Effector CD8-positive, alpha-beta T cell (primary cell): Measurements from ENCODE around the gene FGD3.
A peak's percentile ranks its signal among the peaks of the same experiment; 100 is the strongest.
"Not testable (repeated sequence)": the region's sequence is repeated elsewhere in the genome, so short reads cannot be mapped to it uniquely, and the experiment has no call there.

Experiments used
- DNase-seq: peaks from one replicate; lab custom pipeline; 2025; lab: John Stamatoyannopoulos, UW

Gene FGD3

DNA sequence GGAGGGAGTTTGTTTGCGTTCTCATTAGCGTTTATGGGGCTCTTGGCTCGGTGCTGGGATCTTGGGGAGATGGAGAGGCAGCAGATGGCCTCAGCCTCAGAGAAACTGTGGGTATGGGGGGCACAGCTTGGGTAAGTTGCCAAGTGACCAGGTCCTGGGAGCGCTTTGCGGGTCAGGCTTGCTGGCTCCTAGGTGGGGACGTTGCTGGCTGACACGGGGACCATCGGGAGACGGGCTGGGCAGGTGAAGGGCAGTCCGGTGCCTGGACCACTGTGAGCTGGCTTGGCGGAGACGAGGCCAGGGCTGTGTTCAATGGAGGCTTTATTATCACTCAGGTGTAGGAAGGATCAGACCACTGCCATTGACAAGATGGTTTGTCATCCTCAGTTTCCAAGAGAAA lies 30.0 kb downstream of the FGD3 start:
- no peak for DNase-seq

DNA sequence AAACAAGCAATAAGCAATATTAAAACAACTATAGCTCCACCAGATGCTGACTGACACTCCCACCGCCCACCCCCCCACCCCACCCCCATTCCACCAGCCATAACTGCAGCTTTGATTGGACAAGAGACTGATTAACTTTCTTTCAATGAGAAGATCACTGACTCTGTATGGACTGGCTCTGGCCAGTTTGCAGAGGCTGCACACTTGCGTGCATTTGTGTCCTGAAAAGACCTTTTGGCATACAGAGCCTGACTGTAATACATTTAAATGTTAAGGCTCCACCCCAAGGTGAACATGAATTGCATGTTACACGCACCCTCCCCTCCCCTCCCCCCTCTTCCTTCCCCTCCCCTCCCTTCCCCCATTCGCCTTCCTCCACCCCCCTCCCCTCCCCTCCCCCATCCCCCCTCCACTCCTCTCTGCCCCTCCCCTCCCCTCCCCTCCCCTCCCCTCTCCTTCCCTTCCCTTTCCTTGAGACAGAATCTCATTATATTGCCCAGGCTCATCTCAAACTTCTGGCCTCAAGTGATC lies 31.1 kb downstream of the FGD3 start:
- DNase-seq = no peak

DNA sequence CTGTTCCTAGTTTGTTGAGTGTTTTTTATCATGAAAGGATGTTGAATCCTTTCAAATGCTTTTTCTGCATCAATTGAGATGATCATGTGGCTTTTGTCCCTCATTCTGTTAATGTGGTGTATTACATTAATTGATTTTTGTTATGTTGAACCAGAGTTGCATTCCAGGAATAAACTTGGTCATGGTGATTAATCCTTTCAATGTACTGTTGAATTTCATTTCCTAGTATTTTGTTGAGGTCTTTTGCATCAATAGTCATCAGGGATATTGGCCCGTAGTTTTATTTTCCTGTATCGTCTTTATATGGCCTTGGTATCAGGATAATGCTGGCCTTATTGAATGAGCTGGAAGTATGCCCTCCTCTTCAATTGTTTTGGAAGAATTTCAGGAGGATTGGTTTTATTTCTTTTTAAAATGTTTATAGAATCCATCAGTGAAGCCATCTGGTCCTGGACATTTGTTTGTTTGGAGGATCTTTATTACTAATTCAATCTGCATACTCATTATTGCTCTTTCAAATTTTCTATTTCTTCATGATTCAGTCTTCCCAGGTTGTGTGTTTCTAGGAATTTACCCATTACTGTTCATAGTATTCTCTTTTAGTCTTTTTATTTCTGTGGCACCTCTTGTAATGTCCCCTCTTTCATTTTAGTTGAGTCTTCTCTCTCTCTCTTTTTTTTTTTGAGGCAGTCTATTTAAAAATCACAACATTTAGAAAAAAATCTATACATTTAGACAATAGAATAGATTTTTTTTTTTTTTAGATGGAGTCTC lies 32.1 kb downstream of the FGD3 start:
- no peak for DNase-seq

DNA sequence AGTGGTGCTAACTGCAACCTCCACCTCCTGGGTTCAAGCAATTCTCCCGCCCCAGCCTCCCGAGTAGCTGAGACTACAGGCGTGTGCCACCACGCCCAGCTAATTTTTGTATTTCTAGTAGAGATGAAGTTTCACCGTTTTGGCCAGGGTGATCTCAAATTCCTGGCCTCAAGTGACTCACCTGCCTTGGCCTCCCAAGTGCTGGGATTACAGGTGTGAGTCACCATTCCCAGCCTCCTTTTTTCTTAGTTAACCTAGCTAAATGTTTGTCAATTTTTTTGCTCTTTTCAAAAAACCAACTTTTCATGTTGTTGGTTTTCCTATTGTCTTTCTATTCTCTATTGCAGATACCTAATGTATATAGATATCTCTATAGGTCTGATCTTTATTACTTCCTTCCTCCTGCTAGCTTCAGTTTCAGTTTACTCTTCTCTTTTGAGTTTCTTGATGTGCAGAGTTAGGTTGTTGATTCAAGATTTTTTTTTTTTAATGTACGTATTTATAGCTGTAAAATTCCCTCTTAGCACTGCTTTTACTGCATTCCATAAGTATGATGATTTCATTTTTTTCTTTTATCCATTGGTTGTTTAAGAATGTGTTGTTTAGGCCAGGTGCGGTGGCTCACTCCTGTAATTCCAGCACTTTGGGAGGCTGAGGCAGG lies 32.9 kb downstream of the FGD3 start:
- DNase-seq = no peak

DNA sequence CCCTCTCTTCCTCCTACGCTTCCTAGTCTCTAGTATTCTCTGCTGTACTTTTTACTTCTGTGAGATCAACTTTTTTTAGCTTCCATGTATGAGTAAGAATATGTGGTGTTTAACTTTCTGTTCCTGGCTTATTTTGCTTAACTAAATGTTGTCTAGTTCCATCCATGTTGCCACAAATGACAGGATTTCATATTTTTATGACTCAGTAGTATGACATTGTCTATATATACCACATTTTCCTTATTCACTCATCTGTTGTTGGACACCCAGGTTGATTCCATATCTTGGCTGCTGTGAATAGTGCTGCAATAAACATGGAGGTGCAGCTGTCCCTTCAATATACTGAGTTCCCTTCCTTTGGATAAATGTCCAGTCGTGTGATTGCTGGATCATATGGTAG lies 34.8 kb downstream of the FGD3 start:
- DNase-seq = no peak

DNA sequence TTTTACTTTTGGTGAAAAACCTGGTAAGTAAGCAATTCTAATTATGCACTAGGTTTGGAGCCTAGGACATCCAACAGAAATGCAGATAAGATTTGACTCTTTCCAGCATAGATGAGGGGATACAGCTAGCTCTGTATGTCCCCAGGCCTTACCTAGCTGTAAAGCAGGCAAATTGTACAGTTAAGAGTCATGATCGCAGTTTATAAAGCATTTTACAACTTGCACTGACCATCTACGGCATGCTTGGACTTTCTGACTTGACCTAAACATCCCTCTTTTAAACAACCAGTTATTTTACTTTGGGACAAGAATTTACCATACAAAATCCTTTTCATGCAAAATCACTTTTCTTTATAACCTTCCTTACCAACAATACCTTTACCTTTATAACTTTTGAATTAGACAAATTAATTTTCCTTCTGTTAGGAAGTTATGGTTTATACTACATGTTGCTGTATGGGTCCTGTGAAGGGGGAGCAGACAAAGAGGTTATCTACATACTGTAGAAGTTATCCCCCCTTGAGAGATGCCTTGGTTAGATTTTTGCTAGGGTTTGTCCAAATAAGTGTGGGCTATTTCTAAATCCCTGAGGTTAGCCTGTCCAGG lies 36.8 kb downstream of the FGD3 start:
- no peak for DNase-seq

DNA sequence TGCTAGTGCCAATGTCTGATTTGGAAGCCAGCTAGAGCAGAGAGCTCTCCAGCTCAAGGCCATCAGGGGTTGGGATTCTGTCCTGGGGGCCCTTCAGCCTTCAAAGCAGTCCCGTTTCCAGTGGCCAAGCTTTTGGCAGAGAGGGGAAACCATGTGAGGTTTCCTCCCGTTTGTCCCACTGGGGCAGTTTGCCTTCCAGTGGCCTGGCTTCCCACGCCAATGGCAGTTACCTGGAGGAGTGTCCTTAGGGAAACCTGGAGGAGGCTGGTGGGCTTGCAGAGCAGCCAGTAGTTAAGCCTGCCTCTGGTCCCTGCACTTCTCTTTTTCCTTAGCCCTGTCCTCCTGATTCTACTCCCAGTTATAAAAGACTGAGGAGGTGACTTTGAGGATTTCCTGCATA lies 37.7 kb downstream of the FGD3 start:
- DNase-seq = no peak

DNA sequence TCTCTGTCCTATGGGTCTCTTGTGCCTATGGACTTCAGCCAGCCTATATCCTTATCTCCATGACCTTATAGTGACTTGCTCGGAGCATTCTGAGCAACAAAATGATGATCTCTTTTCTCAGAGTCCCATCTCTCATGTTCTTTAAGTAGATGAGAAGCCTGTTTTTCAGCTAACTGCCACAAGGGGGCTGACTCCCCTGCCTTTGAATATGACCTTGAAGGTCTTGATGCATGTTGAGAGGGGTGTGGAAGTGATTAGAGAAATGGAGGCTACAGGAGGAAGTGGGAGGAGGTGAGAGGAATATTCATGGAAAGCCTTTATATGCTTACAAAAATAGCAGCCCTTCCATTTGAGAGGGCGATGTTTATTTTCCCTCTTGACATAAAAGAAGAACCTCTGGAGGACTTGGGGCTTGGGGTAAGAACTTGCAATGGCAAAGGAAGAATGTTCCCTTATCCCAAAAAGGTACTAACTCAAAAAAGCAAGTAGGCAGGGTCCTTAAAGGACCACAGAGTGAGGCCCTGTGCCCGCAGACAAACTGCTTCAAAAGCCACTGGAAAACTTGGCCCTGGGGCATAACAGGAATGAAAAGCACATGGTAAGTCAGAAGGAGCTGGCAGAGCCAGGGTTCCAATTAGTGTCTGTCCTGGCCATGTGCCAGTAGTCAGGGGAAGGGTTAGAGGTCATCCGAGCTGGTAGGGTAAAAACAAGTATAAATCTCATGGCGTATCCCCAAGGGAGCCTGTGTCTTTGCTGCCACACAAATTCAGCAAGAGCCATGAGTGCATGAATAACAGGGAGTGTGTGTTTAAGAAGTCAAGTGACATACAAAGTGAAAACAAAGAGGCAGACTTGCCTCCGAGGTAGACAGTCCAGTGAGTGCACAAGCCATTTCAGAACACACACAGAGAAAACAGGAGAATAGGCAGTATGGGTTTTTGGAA lies 39.1 kb downstream of the FGD3 start:
- DNase-seq = peak; percentile 25

DNA sequence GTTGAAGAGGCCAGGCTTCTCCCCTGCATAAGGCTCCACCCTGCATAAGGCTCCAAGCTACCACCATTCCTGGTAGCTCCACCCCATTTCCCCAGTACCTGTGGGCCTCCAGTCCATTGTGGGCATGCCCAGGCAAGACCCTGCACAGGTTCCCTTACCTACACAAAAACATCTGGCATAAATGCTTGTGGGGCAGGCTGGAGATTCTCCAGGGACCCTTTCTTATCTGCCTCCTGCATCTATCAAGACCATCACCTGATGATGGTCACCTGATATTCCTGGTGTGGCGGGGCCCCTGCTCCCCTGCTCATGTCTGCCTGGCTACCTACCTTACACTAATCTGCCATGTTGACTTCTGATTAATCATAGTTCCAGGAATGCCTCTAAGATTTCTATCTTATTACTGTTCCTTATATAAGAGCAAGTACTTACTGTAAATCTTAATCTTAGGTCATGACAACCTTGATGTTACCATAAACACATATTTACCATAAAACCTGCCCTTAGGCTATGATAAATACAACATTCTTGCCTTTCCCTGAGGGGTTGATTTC lies 41.0 kb downstream of the FGD3 start:
- no peak for DNase-seq

DNA sequence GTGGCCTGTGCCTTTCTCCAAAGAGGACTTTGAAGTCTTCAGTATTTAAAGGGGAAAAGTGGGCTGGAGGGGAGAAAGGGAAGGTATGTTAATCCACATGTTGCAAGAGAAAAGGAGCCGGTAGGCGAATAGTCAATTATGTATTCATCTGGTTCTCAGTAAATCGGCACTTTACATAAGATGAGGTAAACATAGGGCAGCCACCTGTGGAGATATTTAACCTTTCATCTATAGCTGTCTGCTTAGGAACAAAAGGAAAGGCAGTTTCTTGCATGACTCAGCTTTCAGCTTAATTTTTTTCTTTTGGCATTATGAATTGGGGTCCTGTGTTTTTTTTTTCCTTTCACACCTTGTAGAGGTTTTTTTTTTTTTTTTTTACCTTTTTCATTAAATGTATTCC lies 42.2 kb downstream of the FGD3 start:
- no peak for DNase-seq

DNA sequence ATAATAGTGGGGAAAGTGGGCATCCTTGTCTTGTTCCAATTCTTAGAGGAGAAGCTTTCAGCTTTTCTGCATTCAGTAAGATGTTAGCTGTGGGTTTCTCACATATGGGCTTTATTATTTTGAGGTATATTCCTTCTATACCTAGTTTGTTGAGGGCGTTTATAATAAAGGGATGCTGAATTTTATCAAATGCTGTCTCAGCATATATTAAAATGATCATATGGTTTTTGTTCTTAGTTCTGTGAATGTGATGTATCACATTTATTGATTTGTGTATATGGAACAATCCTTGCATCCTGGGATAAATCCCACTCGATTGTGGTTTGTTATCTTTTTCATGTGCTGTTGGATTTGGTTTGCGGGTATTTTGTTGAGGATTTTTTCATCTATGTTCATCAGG lies 43.1 kb downstream of the FGD3 start:
- no peak for DNase-seq

DNA sequence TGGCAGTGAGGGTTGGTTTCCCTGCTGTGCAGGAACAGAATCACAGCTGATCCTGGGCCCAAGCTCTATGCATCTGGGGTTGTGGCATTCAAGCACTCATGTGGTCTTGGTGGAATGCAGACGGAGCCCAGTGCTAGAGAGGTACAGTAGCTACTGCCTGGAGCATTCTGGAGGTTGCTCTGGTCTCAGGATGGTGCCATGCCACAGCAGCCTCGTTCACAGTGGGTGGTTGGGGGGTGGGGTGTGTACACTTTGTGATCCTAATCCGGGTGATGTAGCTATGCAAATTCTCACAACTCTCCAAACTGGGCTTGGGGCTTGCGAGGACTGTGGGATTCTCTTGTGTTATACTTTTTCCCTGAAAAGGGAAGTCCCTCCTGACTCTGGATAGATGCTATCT lies 45.2 kb downstream of the FGD3 start:
- no peak for DNase-seq

DNA sequence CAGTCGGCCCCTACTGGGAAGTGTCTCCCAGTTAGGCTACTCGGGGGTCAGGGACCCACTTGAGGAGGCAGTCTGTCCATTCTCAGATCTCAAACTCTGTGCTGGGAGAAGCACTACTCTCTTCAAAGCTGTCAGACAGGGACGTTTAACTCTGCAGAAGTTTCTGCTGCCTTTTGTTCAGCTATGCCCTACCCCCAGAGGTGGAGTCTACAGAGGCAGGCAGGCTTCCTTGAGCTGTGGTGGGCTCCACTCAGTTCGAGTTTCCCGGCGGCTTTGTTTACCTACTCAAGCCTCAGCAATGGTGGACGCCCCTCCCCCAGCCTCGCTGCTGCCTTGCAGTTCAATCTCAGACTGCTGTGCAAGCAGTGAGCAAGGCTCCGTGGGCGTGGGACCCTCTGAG lies 51.5 kb downstream of the FGD3 start:
- DNase-seq = not testable (repeated sequence)

DNA sequence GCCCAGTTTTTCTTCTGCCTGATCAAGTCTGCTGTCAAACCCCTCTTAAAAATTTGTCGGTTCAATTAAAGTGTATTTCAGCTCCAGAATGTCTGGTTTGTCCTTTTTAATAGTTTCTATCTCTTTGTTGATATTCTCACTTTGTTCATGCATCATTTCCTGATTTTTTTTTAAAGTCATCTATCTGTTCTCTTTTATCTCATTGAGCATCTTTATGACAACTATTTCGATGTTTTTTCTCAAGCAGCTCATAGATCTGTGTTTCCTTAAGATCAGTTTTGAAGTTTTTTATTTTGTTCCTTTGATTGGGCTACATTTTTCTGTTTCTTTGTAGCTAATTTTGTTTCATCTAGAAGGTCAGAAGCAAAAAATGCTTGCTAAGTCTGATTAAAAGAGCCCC lies 53.7 kb downstream of the FGD3 start:
- DNase-seq = no peak

DNA sequence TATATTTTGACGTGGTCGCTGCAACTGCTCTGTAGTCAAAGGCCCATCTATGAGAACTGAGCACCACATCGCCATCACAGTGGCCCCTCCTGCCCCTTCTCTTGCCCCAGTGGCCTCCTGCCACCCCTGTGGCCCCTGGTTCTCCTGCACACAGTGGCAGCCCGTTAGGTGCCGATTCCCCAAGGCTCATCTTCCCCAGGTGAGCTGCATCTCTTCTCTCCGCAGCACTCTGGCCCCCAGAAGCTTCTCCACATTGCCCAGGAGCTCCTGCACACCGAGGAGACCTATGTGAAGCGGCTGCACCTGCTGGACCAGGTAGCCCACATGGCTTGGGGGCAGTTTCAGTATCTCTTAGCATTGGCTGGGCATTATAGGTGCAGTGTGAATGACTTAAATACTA lies 55.4 kb downstream of the FGD3 start:
- no peak for DNase-seq

DNA sequence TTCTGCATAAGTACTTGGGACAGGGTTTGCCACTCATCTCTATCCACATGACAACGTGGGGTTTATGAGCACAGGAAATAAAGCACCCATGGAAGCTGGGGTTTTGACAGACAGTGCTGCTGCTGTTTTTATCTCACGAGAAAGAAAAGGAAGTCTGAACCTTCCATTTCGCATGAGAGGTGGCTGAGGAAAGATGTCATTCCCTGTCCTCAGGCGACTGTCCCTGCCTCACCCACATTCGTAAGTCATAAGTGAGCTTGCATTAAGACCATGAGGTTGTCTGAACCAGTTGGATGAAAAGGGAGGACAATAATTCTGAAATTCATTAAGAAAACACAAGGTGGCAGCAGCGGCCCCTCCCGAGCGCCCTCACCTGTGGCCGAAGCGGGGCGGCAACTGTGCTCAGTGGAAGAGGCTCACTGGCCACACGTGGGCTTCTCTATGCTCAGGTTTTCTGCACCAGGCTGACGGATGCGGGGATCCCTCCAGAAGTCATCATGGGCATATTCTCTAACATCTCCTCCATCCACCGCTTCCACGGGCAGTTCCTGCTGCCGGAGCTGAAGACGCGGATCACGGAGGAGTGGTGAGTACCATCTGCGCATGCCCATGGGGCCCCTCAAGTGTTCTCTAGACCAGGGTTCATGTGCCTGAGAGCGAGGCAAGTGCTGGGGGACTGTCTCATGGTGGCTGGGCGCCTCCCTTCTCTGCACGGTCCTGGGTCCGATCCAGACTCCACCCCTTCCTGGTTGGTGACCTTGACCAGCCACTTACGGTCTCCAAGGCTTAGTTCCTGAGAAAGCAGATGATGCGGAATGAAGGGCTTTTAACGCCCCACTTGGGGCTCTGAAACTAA lies 56.5 kb downstream of the FGD3 start:
- DNase-seq = peak; percentile 21

DNA sequence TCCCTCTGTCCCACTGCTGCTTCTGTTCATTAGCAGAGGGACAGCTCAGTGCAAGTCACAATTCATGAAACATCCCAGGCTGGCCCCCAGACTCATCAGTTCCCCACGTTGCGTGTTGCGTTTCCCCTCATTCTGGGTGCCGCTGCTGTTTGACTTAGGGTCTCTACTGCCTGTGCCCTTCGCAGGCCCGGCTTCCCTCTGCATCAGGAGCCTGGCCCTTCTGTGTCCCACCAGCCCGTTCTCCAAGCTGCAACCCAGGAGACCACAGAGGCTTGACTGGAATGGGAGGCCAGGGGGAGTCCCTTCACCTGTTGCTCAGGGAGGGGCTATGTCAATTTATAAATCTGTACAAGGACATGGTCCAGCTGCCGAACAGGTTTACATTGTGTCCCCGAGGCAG lies 57.2 kb downstream of the FGD3 start:
- no peak for DNase-seq

DNA sequence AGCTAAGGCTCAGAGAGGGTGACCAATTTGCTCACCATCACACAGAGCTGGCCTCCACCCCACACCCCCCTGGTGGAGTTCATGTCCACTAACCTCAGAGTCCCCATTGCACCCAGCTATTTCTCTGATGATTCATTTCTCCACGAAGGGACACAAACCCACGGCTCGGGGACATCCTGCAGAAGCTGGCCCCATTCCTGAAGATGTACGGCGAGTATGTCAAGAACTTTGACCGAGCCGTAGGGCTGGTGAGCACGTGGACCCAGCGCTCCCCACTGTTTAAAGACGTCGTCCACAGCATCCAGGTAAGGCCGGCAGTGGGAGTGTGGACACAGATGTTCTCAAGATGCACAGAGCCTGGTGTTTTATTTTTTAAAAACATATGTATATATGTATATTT lies 58.6 kb downstream of the FGD3 start:
- DNase-seq = no peak

DNA sequence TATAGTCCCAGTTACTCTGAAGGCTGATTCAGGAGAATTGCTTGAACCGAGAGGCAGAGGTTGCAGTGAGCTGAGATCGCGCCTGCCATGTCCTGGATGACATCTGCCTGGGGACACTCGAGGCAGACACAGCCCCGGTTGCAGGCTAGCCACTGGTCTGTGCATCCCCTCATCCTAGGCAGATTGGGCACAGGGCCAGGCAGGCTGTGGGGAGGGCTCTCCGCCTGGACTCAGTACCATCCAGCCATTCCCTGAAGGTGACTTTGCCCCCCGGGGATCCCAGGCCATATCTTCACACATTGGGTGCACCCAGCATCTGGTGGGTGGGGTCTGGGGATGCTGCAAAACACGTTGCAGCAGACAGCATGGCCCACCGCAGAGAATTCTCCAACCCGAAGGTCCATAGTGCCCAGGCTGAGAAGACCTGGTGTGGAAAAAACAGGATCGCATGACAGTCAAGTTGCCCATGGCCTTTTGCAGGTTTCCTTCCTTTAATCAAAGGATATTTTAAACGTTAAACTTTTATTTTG lies 60.3 kb downstream of the FGD3 start:
- no peak for DNase-seq

DNA sequence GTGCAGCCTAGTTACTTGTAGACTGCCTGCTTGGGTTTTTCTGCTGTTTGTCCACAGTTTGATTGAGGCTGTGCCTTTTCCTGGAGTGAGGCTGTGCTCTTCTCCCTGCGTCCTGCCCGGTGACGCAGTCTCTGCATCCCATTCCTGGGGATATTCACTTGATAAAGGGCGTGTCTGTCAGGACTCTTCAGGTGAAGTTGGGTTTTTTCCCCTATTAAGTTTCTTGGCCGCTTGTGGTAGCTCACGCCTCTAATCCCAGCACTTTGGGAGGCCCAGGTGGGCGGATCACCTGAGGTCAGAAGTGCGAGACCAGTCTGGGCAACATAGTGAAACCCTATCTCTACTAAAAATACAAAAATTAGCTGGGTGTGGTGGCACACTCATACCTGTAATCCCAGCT lies 61.1 kb downstream of the FGD3 start:
- no peak for DNase-seq
